SH-SY5Y (cell line): ENCODE results near the gene C10orf95.

Experiments used
- GATA2 ChIP-seq: IDR thresholded peaks from 2 replicates; pipeline ENCODE4 v1.6.1; 2011; ENCODE audit warnings: mild to moderate bottlenecking, low read depth, low read length
- GATA3 ChIP-seq: IDR thresholded peaks from 2 replicates; pipeline ENCODE4 v1.6.1; 2011; ENCODE audit warnings: low read depth, mild to moderate bottlenecking, low read length, moderate library complexity

DNA sequence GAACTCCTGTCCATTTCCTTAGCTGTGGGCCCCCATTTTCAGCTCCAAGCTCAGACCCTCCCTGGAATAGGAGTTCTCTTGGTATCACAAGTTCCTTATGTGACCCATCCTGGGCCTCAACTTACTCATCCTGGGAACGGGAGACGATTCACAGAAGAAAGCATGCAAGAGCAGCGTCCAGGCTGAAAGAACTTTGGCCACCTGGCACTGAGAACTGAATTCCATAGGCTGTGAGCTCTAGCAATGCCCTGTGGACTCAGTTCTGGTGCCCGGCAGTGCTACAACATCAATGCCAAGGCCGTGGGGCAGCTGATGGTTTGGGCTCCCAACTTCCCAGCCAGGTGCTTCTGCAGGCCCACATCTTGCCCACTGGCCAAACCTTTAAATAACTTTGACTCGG lies 15.0 kb downstream of the C10orf95 start:
- TF ChIP-seq GATA3, result no peak
- no peak for TF ChIP-seq GATA2
